HG02970 (cell line): ENCODE measurements around the gene SLC25A44.
"Not testable (repeated sequence)": the region's sequence is repeated elsewhere in the genome, so short reads cannot be mapped to it uniquely, and the experiment has no call there.

Experiments
- ATAC-seq: cut with Tn5 transposase; IDR thresholded peaks from one replicate; pipeline ENCODE4 v1.9.1; 2021; ENCODE audit warnings: mild to moderate bottlenecking, moderate library complexity, moderate number of reproducible peaks; ENCODE audit not compliant: unreplicated experiment, low FRiP score

Gene SLC25A44

DNA sequence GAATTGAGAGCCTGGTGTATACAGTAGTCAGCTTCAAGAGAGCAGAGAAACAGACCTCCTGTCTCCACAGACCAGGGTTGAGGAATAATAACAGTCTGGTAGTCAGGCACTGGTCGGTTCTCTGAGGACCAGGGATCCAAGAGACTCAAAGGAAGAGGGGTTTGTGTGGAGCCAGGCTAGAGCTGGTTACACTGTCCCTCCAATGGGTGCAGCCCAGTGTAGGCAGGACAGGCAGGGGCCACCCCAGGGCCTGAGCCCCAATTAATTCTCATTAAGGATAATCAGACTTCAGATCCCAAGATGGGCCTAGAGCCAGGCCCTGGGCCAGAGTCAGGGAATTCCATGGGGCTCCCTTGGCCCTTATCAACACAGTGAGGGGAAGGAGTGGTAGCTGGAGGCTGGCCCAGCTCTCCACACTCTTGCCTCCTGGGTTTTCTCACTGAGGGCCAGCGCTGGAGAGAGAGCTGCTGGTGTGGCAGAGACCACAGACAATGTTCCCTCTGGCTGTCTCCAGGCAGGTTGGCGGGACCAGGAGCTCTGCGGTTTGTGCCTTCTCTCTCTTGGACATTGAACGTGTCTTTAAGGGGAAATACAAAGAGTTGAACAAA, 31.4 kb upstream of the SLC25A44 start:
- no peak for ATAC-seq

DNA sequence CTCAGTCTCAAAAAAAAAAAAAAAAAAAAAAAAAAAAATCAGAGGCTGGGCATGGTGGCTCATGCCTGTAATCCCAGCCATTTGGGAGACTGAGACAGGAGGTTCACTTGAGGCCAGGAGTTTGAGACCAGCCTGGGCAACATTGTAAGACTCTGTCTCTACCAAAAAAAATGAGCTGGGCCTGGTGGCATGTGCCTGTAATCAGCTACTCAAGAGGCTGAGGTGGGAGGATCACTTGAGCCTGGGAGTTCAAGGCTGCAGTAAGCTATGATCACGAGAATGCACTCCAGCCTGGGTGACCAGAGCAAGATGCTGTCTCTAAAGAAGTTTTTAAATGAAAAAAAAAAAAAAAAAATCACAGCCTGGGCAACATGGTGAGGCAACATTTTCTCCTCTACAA, 30.2 kb upstream of the SLC25A44 start:
- ATAC-seq, result no peak

DNA sequence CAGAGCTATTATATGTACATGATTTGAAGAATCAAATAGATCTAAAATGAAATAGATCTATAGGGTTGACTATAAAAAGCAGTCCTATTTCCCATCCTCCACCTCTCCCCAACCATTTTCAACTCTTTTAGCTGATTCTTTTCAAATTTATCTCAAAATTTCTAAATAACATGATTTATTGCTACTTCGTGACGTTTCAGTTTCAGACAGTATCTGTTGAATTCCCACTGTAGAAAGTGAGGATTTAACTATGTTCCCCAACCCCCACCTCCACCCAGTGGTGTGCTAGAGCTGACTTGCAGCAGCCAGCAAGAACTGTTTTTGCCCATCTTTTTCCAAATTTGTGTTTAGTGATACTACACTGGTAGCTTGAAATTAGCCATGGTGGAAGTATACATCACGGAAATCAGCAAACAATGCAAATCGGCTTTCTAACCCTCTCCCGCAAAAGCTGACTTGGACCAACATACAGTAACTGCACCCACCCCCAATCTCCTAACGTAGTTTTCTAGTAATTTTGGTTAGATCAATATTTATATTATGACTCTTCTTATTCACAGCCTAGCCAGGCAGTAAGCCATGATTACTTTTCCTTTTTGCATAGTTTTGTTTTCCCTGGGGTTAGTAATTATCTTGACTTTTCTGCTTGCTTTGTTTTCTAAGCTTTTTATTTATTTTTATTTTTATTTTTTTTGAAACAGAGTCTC, 29.6 kb upstream of the SLC25A44 start:
- ATAC-seq, result no peak

DNA sequence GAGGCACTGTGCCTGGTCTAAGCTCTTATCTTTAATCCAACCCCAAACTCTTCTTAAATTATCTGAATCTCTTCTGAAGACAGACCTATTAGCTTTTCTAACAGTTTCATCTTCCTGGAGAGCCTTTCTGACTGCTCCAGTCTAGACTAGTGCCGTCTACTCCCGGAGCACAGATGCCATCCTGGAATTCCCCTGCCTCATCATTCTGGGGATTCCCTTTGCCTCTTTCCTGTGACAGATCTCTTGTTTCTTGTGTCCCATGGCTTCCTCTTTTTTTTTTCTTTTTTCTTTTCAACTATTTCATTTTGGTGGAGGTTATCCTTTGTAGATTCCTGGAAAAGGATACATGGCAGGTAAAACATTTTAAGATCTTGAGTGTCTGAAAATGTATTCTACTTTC, 28.8 kb upstream of the SLC25A44 start:
- no peak for ATAC-seq

DNA sequence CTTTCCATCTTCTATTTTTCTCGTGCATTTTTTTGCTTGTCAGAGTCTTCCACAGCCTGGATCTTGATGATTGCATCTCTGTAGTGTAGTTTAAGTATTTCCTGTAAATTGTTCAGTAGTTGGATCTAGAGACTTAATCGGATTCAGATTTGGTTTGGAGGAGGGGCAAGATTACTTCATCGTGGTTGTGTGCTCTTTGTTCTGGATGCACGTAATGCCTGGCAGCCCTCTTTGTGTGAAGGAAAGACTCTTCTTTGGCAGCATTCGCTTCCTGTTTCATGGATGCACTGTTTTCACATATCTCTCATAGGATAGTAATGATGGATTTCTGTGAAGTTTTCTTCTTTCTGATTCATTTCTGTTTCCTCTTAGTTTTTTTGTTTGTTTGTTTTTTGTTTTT, 26.4 kb upstream of the SLC25A44 start:
- no peak for ATAC-seq

DNA sequence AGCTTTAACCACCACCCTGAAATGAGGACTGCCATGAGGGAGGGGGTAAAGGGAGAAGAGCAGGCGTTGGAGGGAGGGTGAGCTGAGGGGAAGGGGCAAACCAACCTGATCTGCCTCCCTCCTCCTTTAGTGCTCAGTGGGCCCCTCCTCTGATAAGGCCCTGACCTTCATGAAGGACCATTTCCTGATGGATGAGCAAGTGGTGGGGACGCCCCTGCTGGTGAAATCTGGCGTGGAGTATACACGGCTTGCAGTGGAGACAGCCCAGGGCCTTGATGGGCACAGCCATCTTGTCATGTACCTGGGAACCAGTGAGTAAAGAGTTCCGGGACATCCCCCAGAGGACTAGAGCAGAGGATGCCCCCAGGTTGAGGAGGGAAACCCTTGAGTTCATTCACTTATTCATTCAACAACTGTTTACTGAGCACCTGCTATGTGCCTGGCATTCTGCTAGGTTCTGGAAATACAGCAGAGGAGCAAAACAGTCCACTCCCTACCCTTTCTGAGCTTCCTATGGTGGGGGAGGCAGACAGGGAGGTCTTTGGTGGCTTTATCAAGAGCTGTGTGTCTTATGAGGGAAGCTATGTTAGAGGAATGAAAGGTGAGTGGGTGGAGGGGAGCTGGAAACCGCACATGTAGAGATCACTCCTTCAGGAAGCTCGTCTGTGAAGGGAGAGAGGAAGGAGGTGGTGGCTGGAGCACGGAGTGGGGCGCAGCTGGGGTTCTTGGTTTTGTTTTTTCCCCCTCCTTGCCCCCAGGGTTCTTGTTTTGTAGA, 21.0 kb upstream of the SLC25A44 start:
- no peak for ATAC-seq

DNA sequence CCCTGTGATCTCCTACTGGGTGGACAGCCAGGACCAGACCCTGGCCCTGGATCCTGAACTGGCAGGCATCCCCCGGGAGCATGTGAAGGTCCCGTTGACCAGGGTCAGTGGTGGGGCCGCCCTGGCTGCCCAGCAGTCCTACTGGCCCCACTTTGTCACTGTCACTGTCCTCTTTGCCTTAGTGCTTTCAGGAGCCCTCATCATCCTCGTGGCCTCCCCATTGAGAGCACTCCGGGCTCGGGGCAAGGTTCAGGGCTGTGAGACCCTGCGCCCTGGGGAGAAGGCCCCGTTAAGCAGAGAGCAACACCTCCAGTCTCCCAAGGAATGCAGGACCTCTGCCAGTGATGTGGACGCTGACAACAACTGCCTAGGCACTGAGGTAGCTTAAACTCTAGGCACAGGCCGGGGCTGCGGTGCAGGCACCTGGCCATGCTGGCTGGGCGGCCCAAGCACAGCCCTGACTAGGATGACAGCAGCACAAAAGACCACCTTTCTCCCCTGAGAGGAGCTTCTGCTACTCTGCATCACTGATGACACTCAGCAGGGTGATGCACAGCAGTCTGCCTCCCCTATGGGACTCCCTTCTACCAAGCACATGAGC, 17.2 kb upstream of the SLC25A44 start:
- ATAC-seq, result no peak

DNA sequence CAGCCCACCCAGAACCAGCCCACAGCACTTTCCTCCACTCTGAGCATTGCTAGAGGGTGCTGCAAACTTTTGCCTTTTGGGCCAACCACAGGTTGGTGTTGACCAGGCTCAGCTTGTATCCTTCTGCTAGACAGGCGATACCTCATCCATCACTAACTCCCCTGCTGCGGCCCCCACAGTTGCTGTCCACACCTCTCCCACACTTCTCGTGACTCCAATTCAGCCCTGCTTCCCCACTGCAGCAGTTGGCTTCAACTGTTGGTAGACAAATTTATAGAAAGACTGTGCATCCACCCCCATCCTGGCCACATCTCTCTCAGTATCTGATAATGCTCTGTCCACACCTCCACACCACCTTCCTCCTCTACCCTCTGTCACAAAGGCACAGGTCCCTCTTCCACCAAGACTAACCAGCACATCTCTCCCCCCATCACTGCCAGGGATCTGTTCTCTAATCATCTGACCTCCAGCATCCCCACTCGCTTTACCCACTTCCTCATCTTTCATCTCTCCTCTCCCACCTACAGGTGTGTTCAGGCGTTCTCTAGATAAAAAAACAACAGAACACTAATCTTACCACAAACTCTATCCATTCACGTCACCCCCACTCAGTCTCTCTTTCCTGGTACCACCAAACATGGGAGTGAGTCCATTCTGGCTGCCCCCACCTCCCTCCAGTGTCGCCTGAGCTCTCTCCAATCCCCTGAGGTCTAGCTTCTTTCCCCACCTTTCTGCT, 15.8 kb upstream of the SLC25A44 start:
- no peak for ATAC-seq

DNA sequence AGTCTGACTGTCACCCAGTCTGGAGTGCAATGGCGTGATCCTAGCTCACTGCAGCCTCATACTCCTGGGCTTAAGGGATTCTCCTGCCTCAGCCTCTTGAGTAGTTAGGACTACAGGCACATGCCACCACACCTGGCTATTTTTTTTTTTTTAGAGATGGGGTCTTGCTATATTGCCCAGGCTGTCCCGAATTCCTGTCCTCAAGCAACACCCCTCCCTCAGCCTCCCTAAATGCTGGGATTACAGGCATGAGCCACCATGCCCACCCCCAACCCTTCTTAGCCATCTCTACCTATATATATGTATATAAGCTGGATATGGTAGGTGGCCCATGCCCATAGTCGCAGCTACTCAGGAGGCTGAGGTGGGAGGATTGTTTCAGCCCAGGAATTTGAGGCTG, 13.4 kb upstream of the SLC25A44 start:
- ATAC-seq, result no peak

DNA sequence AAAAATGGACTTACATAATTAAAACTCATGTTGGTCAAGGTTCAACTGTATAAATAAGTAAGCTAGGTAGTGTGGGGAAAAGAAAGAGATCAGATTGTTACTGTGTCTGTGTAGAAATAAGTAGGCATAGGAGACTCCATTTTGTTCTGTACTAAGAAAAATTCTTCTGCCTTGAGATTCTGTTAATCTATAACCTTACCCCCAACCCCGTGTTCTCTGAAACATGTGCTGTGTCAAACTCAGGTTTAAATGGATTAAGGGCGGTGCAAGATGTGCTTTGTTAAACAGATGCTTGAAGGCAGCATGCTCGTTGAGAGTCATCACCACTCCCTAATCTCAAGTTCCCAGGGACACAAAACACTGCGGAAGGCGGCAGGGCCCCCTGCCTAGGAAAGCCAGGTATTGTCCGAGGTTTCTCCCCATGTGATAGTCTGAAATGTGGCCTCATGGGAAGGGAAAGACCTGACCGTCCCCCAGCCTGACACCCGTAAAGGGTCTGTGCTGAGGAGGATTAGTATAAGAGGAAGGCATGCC, 12.4 kb upstream of the SLC25A44 start:
- ATAC-seq, result not testable (repeated sequence)

DNA sequence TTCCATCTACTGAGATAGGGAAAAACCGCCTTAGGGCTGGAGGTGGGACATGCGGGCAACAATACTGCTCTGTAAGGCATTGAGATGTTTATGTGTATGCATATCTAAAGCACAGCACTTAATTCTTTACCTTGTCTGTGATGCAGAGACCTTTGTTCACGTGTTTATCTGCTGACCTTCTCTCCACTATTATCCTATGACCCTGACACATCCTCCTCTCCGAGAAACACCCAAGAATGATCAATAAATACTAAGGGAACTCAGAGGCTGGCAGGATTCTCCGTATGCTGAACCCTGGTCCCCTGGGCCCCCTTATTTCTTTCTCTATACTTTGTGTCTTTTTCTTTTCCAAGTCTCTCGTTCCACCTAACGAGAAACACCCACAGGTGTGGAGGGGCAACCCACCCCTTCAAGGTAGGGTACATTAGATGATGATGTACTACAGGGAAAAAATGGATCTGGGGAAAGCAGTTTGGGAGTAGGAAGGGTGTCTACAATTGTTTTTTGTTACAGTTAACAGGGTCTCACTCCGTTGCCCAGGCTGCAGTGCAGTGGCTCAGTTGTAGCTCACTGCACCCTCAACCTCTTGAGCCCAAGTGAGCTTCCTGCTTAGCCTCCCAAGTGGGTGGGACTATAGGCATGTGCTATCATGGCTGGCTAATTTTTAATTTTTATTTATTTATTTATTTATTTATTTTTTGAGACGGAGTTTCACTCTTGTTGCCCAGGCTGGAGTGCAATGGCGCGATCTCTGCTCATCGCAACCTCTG, 11.7 kb upstream of the SLC25A44 start:
- not testable (repeated sequence) for ATAC-seq

DNA sequence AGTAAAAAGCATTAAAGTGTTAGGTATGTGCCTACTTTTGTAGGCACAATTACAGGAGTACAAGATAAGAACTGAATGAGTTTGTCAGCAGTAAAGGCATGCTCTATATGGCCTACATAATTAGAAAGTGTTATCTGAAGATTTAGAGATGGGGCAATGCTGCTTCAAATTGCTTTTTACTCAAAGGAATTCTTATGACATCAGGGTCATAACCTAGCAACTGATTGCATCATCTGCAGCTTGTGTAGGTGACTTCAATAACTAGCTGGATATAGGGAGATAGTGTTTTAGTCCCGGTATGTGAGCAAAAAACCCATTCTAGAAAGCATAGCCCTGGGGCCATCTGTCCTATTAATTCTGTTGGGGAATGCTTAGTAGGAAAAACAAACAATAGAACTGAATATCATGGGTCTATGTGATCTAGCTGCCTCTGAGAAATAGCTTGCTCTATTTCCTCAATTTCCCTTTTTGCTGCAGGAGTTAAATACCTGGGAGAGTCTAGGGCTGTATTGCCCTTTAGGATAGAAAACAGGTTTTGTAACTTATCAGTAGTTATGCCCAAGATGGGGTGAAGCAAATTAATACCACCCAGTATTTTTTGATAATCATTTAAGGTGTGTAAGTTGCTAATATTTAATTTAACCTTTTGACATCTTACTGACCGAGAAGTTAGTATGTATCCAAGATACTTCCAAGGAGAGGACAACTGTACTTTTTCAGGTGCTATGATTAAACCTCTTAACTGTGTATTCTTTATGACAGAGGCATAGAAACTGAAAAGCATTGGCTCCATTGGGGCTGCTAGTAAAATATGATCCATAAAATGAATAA, 7.3 kb upstream of the SLC25A44 start:
- ATAC-seq, result not testable (repeated sequence)

DNA sequence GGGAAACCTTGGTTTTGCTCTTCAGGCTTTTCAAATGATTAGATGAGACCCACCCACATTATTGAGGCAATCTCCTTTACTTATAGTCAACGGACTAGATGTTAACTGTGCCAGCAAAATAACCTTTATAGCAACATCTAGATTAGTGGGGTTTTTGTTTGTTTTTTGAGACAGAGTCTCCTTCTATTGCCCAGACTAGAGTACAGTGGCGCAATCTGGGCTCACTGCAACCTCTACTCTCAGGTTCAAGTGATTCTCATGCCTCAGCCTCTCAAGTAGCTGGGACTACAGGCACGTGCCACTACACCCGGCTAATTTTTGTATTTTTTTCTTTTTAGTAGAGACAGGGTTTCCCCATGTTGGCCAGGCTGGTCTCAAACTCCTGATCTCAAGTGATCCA, 3.6 kb upstream of the SLC25A44 start:
- ATAC-seq, result not testable (repeated sequence)

DNA sequence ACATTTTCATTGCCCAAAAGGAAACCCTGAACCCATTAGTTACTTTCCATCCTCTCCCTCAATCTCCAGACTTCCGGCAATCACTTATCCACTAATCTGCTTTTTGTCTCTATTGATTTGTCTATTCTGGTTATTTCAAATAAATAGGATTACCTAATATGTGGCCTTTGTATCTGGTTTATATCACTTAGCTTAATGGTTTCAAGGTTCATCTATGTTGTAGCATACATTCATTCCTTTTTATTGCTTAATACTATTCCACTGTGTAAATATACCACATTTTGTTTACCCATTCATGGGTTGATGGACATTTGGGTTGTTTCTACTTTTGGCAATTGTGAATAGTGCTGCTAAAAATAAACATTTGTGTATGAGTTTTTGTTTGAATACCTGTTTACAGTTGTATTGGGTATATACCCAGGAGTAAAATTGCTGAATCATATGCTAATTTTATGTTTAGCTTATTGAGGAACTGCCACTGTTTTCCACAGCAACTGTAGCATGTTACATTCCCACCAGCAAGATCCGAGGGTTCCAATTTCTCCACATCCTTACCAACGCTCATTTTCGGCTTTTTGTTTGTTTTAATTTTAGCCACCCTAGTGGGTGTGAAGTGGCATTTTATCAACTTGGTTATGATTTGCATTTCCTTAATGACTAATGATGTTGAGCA, 2.5 kb upstream of the SLC25A44 start:
- ATAC-seq, result no peak

DNA sequence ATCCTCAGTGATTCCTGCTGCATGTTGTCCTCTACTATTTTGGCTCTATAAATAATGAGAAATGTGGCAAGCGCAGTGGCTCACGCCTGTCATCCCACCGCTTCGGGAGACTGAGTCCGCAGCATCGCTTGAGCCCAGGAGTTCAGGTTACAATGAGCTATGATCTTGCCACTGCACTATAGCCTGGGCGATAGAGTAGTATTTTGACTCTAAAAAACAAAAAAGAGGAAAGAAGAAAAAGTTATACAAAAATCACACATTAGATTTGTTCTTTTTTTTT, 756 bp upstream of the SLC25A44 start:
- ATAC-seq, result no peak

DNA sequence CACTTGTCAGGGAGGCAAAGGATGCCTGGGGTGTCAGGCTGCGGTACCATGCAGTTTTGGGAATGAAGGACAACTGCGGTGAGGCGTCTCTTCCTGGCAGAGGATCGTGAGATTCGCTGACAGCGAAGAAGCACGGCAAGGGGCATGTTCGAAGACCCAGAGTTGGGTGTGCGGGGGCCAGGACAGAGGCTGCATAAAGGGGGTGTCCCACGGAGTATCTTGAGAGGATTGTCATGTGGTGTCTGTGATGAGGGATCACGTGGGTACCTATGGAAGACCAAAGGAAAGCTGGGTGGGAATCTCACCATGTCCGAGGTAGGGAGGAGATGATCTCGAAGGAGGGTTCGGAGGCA, 372 bp downstream of the SLC25A44 start:
- no peak for ATAC-seq

DNA sequence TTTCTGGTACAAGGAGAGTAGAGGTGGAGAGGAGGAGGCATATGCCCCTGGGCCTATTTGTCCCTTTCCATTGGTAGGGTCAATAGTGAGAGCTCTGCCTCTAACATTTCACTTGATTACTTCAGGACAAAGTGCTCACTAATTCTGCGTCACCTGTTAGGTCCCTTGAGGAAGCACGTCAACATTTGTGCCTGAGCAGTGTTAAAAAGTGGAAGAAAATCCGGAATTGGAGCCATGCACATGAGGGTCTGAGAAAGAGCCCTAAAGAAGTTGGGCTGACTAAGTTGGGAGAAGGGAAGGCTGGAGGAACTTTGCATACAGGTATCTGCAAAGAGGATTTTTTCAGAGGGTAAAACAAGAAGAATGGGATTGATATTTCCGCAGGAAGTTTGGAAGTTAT, 1.9 kb downstream of the SLC25A44 start:
- ATAC-seq, result no peak

DNA sequence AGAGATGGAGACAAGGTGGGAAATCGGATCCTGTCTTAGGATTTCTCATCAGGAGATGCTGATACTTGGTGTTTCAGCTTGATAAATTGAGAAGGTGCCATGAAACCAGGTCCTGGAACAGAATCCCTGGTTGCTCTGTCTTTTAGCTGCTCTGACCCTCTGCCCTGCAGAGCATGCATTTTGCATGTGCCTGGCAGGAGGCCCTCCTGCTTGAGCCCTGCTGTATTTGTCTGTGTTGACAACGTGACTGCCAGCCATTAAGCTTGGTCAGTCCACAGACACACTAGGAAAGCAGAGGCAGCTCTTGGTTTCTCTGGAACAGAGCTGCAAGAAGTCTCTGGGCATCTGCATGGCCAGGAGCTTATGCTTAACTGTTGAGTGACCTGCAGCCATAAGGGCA, 2.5 kb downstream of the SLC25A44 start:
- ATAC-seq, result no peak
